ENCODE results near the gene OPRD1. TPM values are rescaled to one million over a fixed set of nuclear protein-coding genes. Genes with fewer than 3 reads are reported as not detected.
A peak's percentile ranks its signal among the peaks of the same experiment; 100 is the strongest.

OPRD1 gene
- polyA plus RNA-seq, 3 donors, result 0.01 TPM; not detected in 2

DNA sequence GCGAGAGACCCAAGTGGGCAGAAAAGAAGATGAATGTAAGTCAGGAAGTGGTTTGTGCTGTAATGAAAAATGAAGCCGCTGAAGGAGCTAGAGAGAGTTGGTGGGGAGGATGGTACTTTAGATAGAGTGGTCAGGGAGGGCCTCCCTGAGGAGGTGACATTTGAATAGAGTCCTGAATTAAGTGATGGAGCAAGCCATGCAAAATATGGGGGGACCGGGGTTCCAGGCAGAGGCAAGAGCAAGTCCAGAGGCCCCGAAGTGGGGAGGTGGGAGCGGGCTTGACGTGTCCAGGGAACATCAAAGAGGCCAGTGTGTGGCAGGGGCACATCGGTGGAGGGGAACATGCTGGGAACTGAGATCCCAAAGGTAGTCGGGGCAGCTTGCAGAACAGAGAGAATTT is 43.1 kb downstream of the OPRD1 start:
- TF ChIP-seq, protein P1, sequence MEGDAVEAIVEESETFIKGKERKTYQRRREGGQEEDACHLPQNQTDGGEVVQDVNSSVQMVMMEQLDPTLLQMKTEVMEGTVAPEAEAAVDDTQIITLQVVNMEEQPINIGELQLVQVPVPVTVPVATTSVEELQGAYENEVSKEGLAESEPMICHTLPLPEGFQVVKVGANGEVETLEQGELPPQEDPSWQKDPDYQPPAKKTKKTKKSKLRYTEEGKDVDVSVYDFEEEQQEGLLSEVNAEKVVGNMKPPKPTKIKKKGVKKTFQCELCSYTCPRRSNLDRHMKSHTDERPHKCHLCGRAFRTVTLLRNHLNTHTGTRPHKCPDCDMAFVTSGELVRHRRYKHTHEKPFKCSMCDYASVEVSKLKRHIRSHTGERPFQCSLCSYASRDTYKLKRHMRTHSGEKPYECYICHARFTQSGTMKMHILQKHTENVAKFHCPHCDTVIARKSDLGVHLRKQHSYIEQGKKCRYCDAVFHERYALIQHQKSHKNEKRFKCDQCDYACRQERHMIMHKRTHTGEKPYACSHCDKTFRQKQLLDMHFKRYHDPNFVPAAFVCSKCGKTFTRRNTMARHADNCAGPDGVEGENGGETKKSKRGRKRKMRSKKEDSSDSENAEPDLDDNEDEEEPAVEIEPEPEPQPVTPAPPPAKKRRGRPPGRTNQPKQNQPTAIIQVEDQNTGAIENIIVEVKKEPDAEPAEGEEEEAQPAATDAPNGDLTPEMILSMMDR (IDR thresholded peaks at IDR 0.05), result no peak
- no peaks in the 10 kb centered on the region for H3K36me3 Mint-ChIP-seq
- Histone ChIP-seq H3K4me2 (replicated peaks; ENCODE audit: extremely low read depth, low read length, poor library complexity, severe bottlenecking) (no peak overlapping the region), H3K4me3 (replicated peaks in 1 of 3; ENCODE audit: low read depth in 2 of 3, low read length in 3 of 3) (no peak overlapping the region), H4K20me1 (ENCODE audit: insufficient read depth, low read length) (no peaks in the 10 kb centered on the region), H3K9ac (ENCODE audit: insufficient read depth, low read length, poor library complexity, severe bottlenecking) (no peak overlapping the region), H3K36me3 (replicated peaks in 1 of 2; ENCODE audit: control insufficient read depth in 1 of 2, insufficient read depth in 2 of 2, low read length in 2 of 2) (no peaks in the 10 kb centered on the region), H3K4me1 (ENCODE audit: control insufficient read depth in 1 of 2, insufficient read depth in 2 of 2, low read length in 2 of 2) (no peaks in the 10 kb centered on the region), H2AFZ (ENCODE audit: insufficient read depth, low read depth, low read length, poor library complexity, severe bottlenecking) (no peak overlapping the region), H3K27me3 (ENCODE audit: control insufficient read depth in 2 of 2, insufficient read depth in 2 of 2, low read length in 2 of 2) (no peaks in the 10 kb centered on the region), H3K9me3 (replicated peaks in 1 of 2; ENCODE audit: control insufficient read depth in 1 of 2, insufficient read depth in 1 of 2, low read length in 2 of 2) (no peaks in the 10 kb centered on the region), H3K79me2 (ENCODE audit: insufficient read depth, low read length) (no peaks in the 10 kb centered on the region), H3K27ac (ENCODE audit: low read depth in 1 of 2, low read length in 2 of 2) (no peak overlapping the region)
- H3K27me3 Mint-ChIP-seq (ENCODE audit: low read depth in 3 of 3), result peaks cover 2 to 10% (median 3%) of the 10 kb centered on the region in 3 donors
- no peak overlapping the region for H3K4me3 Mint-ChIP-seq
- H3K9me3 Mint-ChIP-seq, result no peaks in the 10 kb centered on the region
- intact Hi-C loops (cut with micrococcal nuclease), result no loop called here
- peaks cover 10% of the 10 kb centered on the region for H3K4me1 Mint-ChIP-seq
- 49% methylated on average over 8 of the region's 8 CpGs for WGBS (ENCODE audit: insufficient coverage)
- DNase-seq, result no peak
- peak overlapping the region in 1 of 7 donors; percentile 61 for H3K27ac Mint-ChIP-seq

DNA sequence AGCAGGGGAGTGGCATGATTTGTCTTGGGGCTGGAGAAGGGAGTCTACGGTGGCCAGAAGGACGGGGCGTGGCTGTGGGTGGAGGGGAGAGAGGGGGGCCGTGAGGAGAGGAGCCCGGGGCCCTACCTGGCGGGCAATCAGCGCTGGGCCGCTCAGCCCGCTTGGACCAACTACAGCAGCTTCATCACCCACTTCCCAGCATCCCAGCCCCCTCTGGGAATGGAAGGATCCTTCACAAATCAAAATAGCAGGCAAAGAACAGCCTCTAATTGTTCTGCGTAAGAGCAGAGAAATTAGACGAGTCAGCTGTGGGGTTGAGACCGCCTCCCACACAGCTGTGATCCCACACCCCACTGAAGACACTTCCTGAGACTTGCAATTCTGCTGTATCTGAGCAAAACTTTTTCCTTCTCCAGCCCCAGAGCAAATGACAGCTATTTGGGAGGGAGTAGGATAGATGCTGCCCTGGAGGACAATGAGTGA is 43.5 kb downstream of the OPRD1 start:
- Histone ChIP-seq H3K4me1 (ENCODE audit: control insufficient read depth in 1 of 2, insufficient read depth in 2 of 2, low read length in 2 of 2) (no peaks in the 10 kb centered on the region), H3K9me3 (replicated peaks in 1 of 2; ENCODE audit: control insufficient read depth in 1 of 2, insufficient read depth in 1 of 2, low read length in 2 of 2) (no peaks in the 10 kb centered on the region), H3K4me3 (replicated peaks in 1 of 3; ENCODE audit: low read depth in 2 of 3, low read length in 3 of 3) (no peak overlapping the region), H3K79me2 (ENCODE audit: insufficient read depth, low read length) (no peaks in the 10 kb centered on the region), H3K4me2 (replicated peaks; ENCODE audit: extremely low read depth, low read length, poor library complexity, severe bottlenecking) (no peak overlapping the region), H3K9ac (ENCODE audit: insufficient read depth, low read length, poor library complexity, severe bottlenecking) (no peak overlapping the region), H2AFZ (ENCODE audit: insufficient read depth, low read depth, low read length, poor library complexity, severe bottlenecking) (no peak overlapping the region), H4K20me1 (ENCODE audit: insufficient read depth, low read length) (no peaks in the 10 kb centered on the region), H3K27ac (ENCODE audit: low read depth in 1 of 2, low read length in 2 of 2) (no peak overlapping the region), H3K36me3 (replicated peaks in 1 of 2; ENCODE audit: control insufficient read depth in 1 of 2, insufficient read depth in 2 of 2, low read length in 2 of 2) (no peaks in the 10 kb centered on the region), H3K27me3 (ENCODE audit: control insufficient read depth in 2 of 2, insufficient read depth in 2 of 2, low read length in 2 of 2) (no peaks in the 10 kb centered on the region)
- WGBS (ENCODE audit: insufficient coverage), result 25% methylated on average over 4 of the region's 12 CpGs
- TF ChIP-seq, protein P1 (IDR thresholded peaks at IDR 0.05), result no peak
- intact Hi-C loops (cut with micrococcal nuclease), result no loop called here
- Mint-ChIP-seq H3K9me3 (no peaks in the 10 kb centered on the region), H3K36me3 (no peaks in the 10 kb centered on the region), H3K4me3 (no peak overlapping the region), H3K4me1 (peaks cover 10% of the 10 kb centered on the region), H3K27ac (no peak overlapping the region), H3K27me3 (ENCODE audit: low read depth in 3 of 3) (peaks cover 2 to 10% (median 3%) of the 10 kb centered on the region in 3 donors)
- DNase-seq, result no peak

Data from CD14-positive monocyte (primary cell).